ENCODE data around the gene TMEM167A.

TMEM167A gene

GRCh38 chr5:83026516-83026915 lies 50.7 kb downstream of the TMEM167A start:
- no peak overlapping the region for H3K27ac ChIP-seq (ENCODE audit: low read depth, low read length)
- no peak overlapping the region for H3K9ac ChIP-seq (ENCODE audit: low read length in 5 of 5)
- H3K9me3 ChIP-seq (ENCODE audit: control insufficient read depth in 5 of 5, low read length in 5 of 5) = no peaks in the 10 kb centered on the region
- no peak overlapping the region for H3K4me3 ChIP-seq (ENCODE audit: low read depth in 1 of 5, low read length in 5 of 5)
- no peaks in the 10 kb centered on the region for H3K27me3 ChIP-seq (ENCODE audit: control insufficient read depth in 5 of 5, insufficient read depth in 4 of 5, low read length in 5 of 5)
- H3K4me1 ChIP-seq (ENCODE audit: control insufficient read depth in 5 of 5, insufficient read depth in 5 of 5, low read length in 5 of 5) = peaks cover 0 to 9% (median 3%) of the 10 kb centered on the region in 5 donors
- no peaks in the 10 kb centered on the region for H3K36me3 ChIP-seq (ENCODE audit: control insufficient read depth in 5 of 5, insufficient read depth in 5 of 5, low read length in 5 of 5)

GRCh38 chr5:83025690-83026478 lies 51.3 kb downstream of the TMEM167A start:
- Histone ChIP-seq H3K9ac (ENCODE audit: low read length in 5 of 5) (no peak overlapping the region), H3K4me3 (ENCODE audit: low read depth in 1 of 5, low read length in 5 of 5) (no peak overlapping the region), H3K27ac (ENCODE audit: low read depth, low read length) (no peak overlapping the region), H3K4me1 (ENCODE audit: control insufficient read depth in 5 of 5, insufficient read depth in 5 of 5, low read length in 5 of 5) (peaks cover 0 to 9% (median 3%) of the 10 kb centered on the region in 5 donors), H3K27me3 (ENCODE audit: control insufficient read depth in 5 of 5, insufficient read depth in 4 of 5, low read length in 5 of 5) (no peaks in the 10 kb centered on the region), H3K36me3 (ENCODE audit: control insufficient read depth in 5 of 5, insufficient read depth in 5 of 5, low read length in 5 of 5) (no peaks in the 10 kb centered on the region), H3K9me3 (ENCODE audit: control insufficient read depth in 5 of 5, low read length in 5 of 5) (no peaks in the 10 kb centered on the region)

GRCh38 chr5:83022334-83022733 lies 54.9 kb downstream of the TMEM167A start:
- H3K9ac ChIP-seq (ENCODE audit: low read length in 5 of 5) = no peak overlapping the region
- H3K4me3 ChIP-seq (ENCODE audit: low read depth in 1 of 5, low read length in 5 of 5) = no peak overlapping the region
- H3K9me3 ChIP-seq (ENCODE audit: control insufficient read depth in 5 of 5, low read length in 5 of 5) = no peaks in the 10 kb centered on the region
- no peaks in the 10 kb centered on the region for H3K27me3 ChIP-seq (ENCODE audit: control insufficient read depth in 5 of 5, insufficient read depth in 4 of 5, low read length in 5 of 5)
- no peak overlapping the region for H3K27ac ChIP-seq (ENCODE audit: low read depth, low read length)
- peaks cover 0 to 6% (median 3%) of the 10 kb centered on the region in 5 donors for H3K4me1 ChIP-seq (ENCODE audit: control insufficient read depth in 5 of 5, insufficient read depth in 5 of 5, low read length in 5 of 5)
- H3K36me3 ChIP-seq (ENCODE audit: control insufficient read depth in 5 of 5, insufficient read depth in 5 of 5, low read length in 5 of 5) = no peaks in the 10 kb centered on the region

GRCh38 chr5:83015676-83016075 lies 61.5 kb downstream of the TMEM167A start:
- no peak overlapping the region for H3K9ac ChIP-seq (ENCODE audit: low read length in 5 of 5)
- no peaks in the 10 kb centered on the region for H3K9me3 ChIP-seq (ENCODE audit: control insufficient read depth in 5 of 5, low read length in 5 of 5)
- no peaks in the 10 kb centered on the region for H3K36me3 ChIP-seq (ENCODE audit: control insufficient read depth in 5 of 5, insufficient read depth in 5 of 5, low read length in 5 of 5)
- no peaks in the 10 kb centered on the region for H3K4me1 ChIP-seq (ENCODE audit: control insufficient read depth in 5 of 5, insufficient read depth in 5 of 5, low read length in 5 of 5)
- no peaks in the 10 kb centered on the region for H3K27me3 ChIP-seq (ENCODE audit: control insufficient read depth in 5 of 5, insufficient read depth in 4 of 5, low read length in 5 of 5)
- no peak overlapping the region for H3K4me3 ChIP-seq (ENCODE audit: low read depth in 1 of 5, low read length in 5 of 5)
- H3K27ac ChIP-seq (ENCODE audit: low read depth, low read length) = no peak overlapping the region

- Histone ChIP-seq H3K27ac (ENCODE audit: low read depth, low read length) (no peak overlapping the region), H3K4me1 (ENCODE audit: control insufficient read depth in 5 of 5, insufficient read depth in 5 of 5, low read length in 5 of 5) (no peaks in the 10 kb centered on the region), H3K36me3 (ENCODE audit: control insufficient read depth in 5 of 5, insufficient read depth in 5 of 5, low read length in 5 of 5) (no peaks in the 10 kb centered on the region), H3K4me3 (ENCODE audit: low read depth in 1 of 5, low read length in 5 of 5) (no peak overlapping the region), H3K9me3 (ENCODE audit: control insufficient read depth in 5 of 5, low read length in 5 of 5) (no peaks in the 10 kb centered on the region), H3K27me3 (ENCODE audit: control insufficient read depth in 5 of 5, insufficient read depth in 4 of 5, low read length in 5 of 5) (no peaks in the 10 kb centered on the region), H3K9ac (ENCODE audit: low read length in 5 of 5) (no peak overlapping the region)
Measured at GRCh38 chr5:83011985-83012384, 65.2 kb downstream of the TMEM167A start.

GRCh38 chr5:83009408-83009807 lies 67.8 kb downstream of the TMEM167A start:
- H3K4me1 ChIP-seq (ENCODE audit: control insufficient read depth in 5 of 5, insufficient read depth in 5 of 5, low read length in 5 of 5) = no peaks in the 10 kb centered on the region
- H3K9ac ChIP-seq (ENCODE audit: low read length in 5 of 5) = no peak overlapping the region
- no peaks in the 10 kb centered on the region for H3K9me3 ChIP-seq (ENCODE audit: control insufficient read depth in 5 of 5, low read length in 5 of 5)
- H3K27ac ChIP-seq (ENCODE audit: low read depth, low read length) = no peak overlapping the region
- H3K27me3 ChIP-seq (ENCODE audit: control insufficient read depth in 5 of 5, insufficient read depth in 4 of 5, low read length in 5 of 5) = no peaks in the 10 kb centered on the region
- no peaks in the 10 kb centered on the region for H3K36me3 ChIP-seq (ENCODE audit: control insufficient read depth in 5 of 5, insufficient read depth in 5 of 5, low read length in 5 of 5)
- no peak overlapping the region for H3K4me3 ChIP-seq (ENCODE audit: low read depth in 1 of 5, low read length in 5 of 5)

GRCh38 chr5:83007755-83008154 lies 69.4 kb downstream of the TMEM167A start:
- peaks cover 0 to 6% (median 0%) of the 10 kb centered on the region in 5 donors for H3K4me1 ChIP-seq (ENCODE audit: control insufficient read depth in 5 of 5, insufficient read depth in 5 of 5, low read length in 5 of 5)
- no peaks in the 10 kb centered on the region for H3K9me3 ChIP-seq (ENCODE audit: control insufficient read depth in 5 of 5, low read length in 5 of 5)
- H3K9ac ChIP-seq (ENCODE audit: low read length in 5 of 5) = no peak overlapping the region
- H3K4me3 ChIP-seq (ENCODE audit: low read depth in 1 of 5, low read length in 5 of 5) = no peak overlapping the region
- no peaks in the 10 kb centered on the region for H3K27me3 ChIP-seq (ENCODE audit: control insufficient read depth in 5 of 5, insufficient read depth in 4 of 5, low read length in 5 of 5)
- no peaks in the 10 kb centered on the region for H3K36me3 ChIP-seq (ENCODE audit: control insufficient read depth in 5 of 5, insufficient read depth in 5 of 5, low read length in 5 of 5)
- H3K27ac ChIP-seq (ENCODE audit: low read depth, low read length) = no peak overlapping the region

- H3K9me3 ChIP-seq (ENCODE audit: control insufficient read depth in 5 of 5, low read length in 5 of 5) = no peaks in the 10 kb centered on the region
- H3K27ac ChIP-seq (ENCODE audit: low read depth, low read length) = no peak overlapping the region
- no peaks in the 10 kb centered on the region for H3K36me3 ChIP-seq (ENCODE audit: control insufficient read depth in 5 of 5, insufficient read depth in 5 of 5, low read length in 5 of 5)
- H3K27me3 ChIP-seq (ENCODE audit: control insufficient read depth in 5 of 5, insufficient read depth in 4 of 5, low read length in 5 of 5) = no peaks in the 10 kb centered on the region
- no peak overlapping the region for H3K9ac ChIP-seq (ENCODE audit: low read length in 5 of 5)
- no peak overlapping the region for H3K4me3 ChIP-seq (ENCODE audit: low read depth in 1 of 5, low read length in 5 of 5)
- peaks cover 0 to 6% (median 0%) of the 10 kb centered on the region in 5 donors for H3K4me1 ChIP-seq (ENCODE audit: control insufficient read depth in 5 of 5, insufficient read depth in 5 of 5, low read length in 5 of 5)
Measured at GRCh38 chr5:83006683-83007283, 70.4 kb downstream of the TMEM167A start.

GRCh38 chr5:83003791-83004190 lies 73.4 kb downstream of the TMEM167A start:
- no peak overlapping the region for H3K9ac ChIP-seq (ENCODE audit: low read length in 5 of 5)
- H3K9me3 ChIP-seq (ENCODE audit: control insufficient read depth in 5 of 5, low read length in 5 of 5) = no peaks in the 10 kb centered on the region
- no peaks in the 10 kb centered on the region for H3K27me3 ChIP-seq (ENCODE audit: control insufficient read depth in 5 of 5, insufficient read depth in 4 of 5, low read length in 5 of 5)
- H3K4me1 ChIP-seq (ENCODE audit: control insufficient read depth in 5 of 5, insufficient read depth in 5 of 5, low read length in 5 of 5) = peaks cover 0 to 6% (median 0%) of the 10 kb centered on the region in 5 donors
- no peak overlapping the region for H3K4me3 ChIP-seq (ENCODE audit: low read depth in 1 of 5, low read length in 5 of 5)
- H3K27ac ChIP-seq (ENCODE audit: low read depth, low read length) = no peak overlapping the region
- H3K36me3 ChIP-seq (ENCODE audit: control insufficient read depth in 5 of 5, insufficient read depth in 5 of 5, low read length in 5 of 5) = no peaks in the 10 kb centered on the region
